AG04449 (cell line): ENCODE measurements around the gene SNRK.
A peak's percentile ranks its signal among the peaks of the same experiment; 100 is the strongest.

Experiments
- CTCF ChIA-PET: fragments of 350-600 bp; formaldehyde crosslinking; extraction: SDS; loops from one replicate; lab custom pipeline; 2021; ENCODE audit warnings: antibody characterized with exemption; lab: Yijun Ruan, JAX
- POLR2A ChIA-PET: fragments of 400-600, 350-600 bp; formaldehyde crosslinking; extraction: SDS; loops from one replicate; lab custom pipeline; 2020; ENCODE audit warnings: antibody characterized with exemption, inconsistent platforms; lab: Yijun Ruan, JAX
- DNase-seq: peaks from one replicate; pipeline ENCODE4 v3.0.0-alpha.2; 2010; ENCODE audit warnings: low read depth, low spot score
- H3K4me3 ChIP-seq: 2 replicates; pipeline ENCODE4 v1.5.1; 2011; ENCODE audit warnings: low read depth, mild to moderate bottlenecking, control low read depth, low read length
- TF ChIP-seq, protein P1 (sequence below): IDR thresholded peaks from one replicate; pipeline ENCODE4 v1.5.1; 2011; ENCODE audit warnings: mild to moderate bottlenecking, moderate library complexity, low read length, control low read depth, inconsistent platforms; ENCODE audit not compliant: insufficient read depth; ENCODE audit errors: missing control alignments

SNRK gene

DNA sequence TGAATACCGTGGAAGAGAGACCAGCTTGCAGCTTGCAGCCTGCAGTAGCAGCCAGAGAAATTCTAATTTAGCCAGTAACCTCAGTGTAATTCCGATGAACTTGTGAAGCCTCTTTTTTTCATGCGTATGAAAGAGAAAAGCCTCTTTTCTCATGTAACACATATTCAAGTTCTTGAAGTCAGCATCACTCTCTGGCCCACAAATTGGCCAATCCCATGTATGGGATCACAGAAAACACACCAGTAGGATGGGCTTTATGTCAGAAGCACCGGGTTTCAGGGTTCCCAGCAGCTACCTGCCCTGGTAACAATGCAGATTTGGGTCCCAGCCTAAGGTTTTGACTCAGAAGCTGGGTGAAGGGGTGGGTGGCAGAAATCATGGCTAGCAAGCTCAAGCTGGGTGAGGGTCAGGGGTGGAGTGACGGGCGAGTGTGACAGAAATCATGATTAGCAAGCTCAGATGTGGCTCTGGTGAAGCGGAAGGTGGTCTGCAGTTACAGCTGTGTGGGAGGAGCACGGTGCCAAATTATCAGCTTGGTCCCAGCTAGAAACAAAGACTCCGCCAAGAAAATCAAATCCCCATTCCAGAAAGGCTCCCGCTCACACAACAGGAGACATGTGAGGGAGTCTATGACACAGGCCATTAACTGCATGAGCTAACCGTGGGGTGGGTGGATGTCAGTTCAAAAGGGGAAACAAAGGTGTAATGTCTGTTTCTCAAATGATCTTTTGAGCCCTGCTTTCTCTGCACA is 86.6 kb downstream of the SNRK start:
- POLR2A ChIA-PET, result no interaction called here
- CTCF ChIA-PET, result no interaction called here
- DNase-seq, result no peak
- no peak overlapping the region for H3K4me3 ChIP-seq
- TF ChIP-seq, protein P1, sequence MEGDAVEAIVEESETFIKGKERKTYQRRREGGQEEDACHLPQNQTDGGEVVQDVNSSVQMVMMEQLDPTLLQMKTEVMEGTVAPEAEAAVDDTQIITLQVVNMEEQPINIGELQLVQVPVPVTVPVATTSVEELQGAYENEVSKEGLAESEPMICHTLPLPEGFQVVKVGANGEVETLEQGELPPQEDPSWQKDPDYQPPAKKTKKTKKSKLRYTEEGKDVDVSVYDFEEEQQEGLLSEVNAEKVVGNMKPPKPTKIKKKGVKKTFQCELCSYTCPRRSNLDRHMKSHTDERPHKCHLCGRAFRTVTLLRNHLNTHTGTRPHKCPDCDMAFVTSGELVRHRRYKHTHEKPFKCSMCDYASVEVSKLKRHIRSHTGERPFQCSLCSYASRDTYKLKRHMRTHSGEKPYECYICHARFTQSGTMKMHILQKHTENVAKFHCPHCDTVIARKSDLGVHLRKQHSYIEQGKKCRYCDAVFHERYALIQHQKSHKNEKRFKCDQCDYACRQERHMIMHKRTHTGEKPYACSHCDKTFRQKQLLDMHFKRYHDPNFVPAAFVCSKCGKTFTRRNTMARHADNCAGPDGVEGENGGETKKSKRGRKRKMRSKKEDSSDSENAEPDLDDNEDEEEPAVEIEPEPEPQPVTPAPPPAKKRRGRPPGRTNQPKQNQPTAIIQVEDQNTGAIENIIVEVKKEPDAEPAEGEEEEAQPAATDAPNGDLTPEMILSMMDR, result no peak

DNA sequence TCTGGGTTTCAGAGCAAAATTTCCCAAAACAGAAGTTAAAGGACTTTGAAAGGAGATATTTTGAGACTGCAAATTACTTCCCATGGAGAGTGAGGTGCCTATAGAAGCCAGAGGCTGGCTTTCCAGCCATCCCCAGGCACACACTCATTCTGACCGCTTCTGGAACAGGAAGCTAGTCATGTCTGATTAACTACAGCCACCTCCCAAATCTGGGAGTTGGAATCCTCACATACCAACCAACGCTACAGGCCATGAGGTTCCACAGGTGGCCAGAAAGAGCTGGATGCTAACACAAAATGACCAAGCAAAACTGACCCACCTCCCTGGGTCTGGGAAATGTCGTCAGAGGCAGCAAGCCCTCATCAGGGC is 87.2 kb downstream of the SNRK start:
- POLR2A ChIA-PET, result no interaction called here
- TF ChIP-seq, protein P1, result no peak
- H3K4me3 ChIP-seq, result no peak overlapping the region
- no peak for DNase-seq
- CTCF ChIA-PET, result no interaction called here

DNA sequence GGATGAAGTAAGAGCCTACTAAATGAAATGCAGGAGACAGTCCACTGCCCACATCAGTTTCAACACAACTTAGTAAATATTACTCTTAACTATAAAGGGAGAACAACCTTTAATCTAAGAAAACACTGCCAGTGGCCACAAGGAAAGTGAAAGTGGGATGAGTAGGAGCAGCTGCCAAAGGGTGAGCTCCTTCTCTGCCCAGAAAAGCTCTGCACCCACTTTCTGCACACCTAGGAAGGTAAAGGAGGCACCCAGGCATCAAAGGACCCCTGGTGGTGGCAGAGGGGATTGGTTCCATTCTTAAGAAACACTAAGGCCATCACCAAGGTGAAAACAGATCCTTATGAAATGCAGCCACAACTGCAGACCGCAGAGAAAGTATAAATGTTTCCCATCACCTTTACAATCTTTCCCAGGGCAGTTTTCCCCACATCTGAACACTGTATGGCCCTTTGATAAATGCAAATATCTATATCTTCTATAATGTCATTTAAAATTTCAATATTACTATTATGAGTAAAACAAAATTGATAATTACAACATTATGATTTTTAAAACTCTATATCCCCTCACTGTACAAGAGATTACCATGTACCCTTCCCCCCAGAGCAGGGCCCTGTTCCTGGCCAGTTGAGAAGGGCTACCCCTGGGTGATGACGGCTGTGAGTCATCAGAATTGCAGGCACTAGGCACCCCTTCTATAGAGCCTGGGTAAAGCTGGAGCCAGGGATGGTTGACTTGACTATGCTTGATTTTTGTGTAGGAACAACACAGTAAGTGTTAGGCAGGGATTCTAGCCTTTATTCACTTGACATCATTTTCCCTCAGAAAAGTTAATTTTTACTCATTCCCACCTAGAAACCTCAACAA is 92.0 kb downstream of the SNRK start:
- no peak for DNase-seq
- no peak overlapping the region for H3K4me3 ChIP-seq
- TF ChIP-seq, protein P1, result peak; percentile 60
- POLR2A ChIA-PET, result no interaction called here
- CTCF ChIA-PET, result interaction anchor here (0.5 to 1.4 kb wide), 7 partner anchors 9 to 416 kb away, joined by 3 to 4 read pairs (median 3); no protein-coding TSS in a partner anchor

DNA sequence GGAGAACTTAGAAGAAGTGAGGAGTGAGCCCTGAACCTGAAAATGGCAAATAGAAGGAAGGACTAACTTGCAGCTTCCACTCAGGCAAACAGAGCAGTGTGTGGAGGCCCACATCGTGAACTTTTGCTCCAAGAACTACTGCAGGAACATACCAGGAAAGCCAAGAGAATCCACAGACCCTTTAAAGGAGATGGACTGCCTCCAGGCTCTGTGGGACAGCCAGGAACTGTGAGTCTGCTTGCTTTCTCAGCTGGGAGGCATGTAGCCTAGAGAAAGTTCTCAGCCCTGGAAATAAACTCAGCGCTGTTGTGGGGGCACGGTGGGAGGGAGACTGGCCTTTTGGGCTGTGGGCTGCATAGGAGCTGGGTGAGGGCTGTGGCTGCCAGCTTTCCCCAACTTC is 93.0 kb downstream of the SNRK start:
- POLR2A ChIA-PET, result interaction anchor here (0.6 kb wide), 1 partner anchor 84 kb away, joined by 3 read pairs; no protein-coding TSS in a partner anchor

DNA sequence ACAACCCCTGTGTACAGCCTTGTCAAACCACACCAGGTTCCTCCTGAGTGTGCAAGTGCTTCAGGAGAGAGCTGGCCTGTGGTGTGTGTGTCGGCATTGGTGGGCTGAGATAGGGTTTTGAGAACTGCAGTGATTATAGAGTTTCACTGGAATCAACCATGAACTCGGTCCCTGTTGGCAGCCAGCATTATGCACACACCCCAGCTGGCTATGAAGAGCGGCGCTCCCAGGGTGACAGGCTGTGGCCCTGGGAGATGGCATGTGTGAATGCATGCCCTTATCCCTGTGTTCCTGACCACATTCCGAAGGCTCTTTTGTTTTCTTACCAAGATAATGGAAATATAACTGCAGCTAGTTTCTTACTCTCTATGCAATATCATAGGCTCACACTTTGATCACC is 101.8 kb downstream of the SNRK start:
- ChIA-PET CTCF (interaction anchor here (0.8 to 1.5 kb wide), 4 partner anchors 8 to 12 kb away, joined by 3 to 6 read pairs (median 3); no protein-coding TSS in a partner anchor), POLR2A (no interaction called here)
- TF ChIP-seq, protein P1, result no peak
- no peak overlapping the region for H3K4me3 ChIP-seq
- DNase-seq, result no peak

More for the DNA sequence above, 93.0 kb downstream of the SNRK start:
- DNase-seq, result peak; percentile 47
- H3K4me3 ChIP-seq, result no peak overlapping the region
- CTCF ChIA-PET, result interaction anchor here (0.5 to 1.2 kb wide), 2 partner anchors 10 to 417 kb away, joined by 3 read pairs; no protein-coding TSS in a partner anchor
- TF ChIP-seq, protein P1, result no peak
